NCI-H2107 treated with DMSO at 0.1 percent for 48 hours (cell line): ENCODE measurements around the gene ARHGEF33.

Experiments
- DNase-seq: peaks from one replicate; lab custom pipeline; 2025; ENCODE audit not compliant: unreplicated experiment; lab: John Stamatoyannopoulos, UW

The ARHGEF33 gene

GRCh38 chr2:38889575-38889974 is at the start of gene ARHGEF33:
Gene ARHGEF33, plus strand, starts transcription at chr2:38889875. Its CDS starts 29,573 bp downstream, at chr2:38919448.
- no peak for DNase-seq

GRCh38 chr2:38850045-38850444 is 39.6 kb upstream of the ARHGEF33 start:
- DNase-seq: no peak

- DNase-seq: no peak
These were observed 33.5 kb upstream of the ARHGEF33 start for GRCh38 chr2:38856165-38856564.

- DNase-seq: no peak
These were observed 27.2 kb upstream of the ARHGEF33 start for GRCh38 chr2:38862476-38862875.

GRCh38 chr2:38863061-38863695 is 26.5 kb upstream of the ARHGEF33 start:
- no peak for DNase-seq

- DNase-seq: no peak
These were observed 22.8 kb upstream of the ARHGEF33 start for GRCh38 chr2:38866773-38867443.

GRCh38 chr2:38871432-38871831 is 18.2 kb upstream of the ARHGEF33 start:
- no peak for DNase-seq

- DNase-seq: no peak
These were observed 15.9 kb upstream of the ARHGEF33 start for GRCh38 chr2:38873763-38874162.

GRCh38 chr2:38875227-38875575 is 14.5 kb upstream of the ARHGEF33 start:
- DNase-seq: no peak

- DNase-seq: peak; percentile 42
These were observed 13.9 kb upstream of the ARHGEF33 start, which contains the start of the genes DHX57 and MORN2 for GRCh38 chr2:38875576-38876367. Gene DHX57, minus strand, starts transcription at chr2:38875934. Its CDS starts 7,529 bp downstream, at chr2:38868405. Gene MORN2, plus strand, starts transcription at chr2:38875976.

GRCh38 chr2:38876407-38876806 is 13.3 kb upstream of the ARHGEF33 start:
- no peak for DNase-seq

GRCh38 chr2:38886063-38886462 is 3.6 kb upstream of the ARHGEF33 start:
- no peak for DNase-seq

GRCh38 chr2:38887347-38887746 is 2.3 kb upstream of the ARHGEF33 start:
- no peak for DNase-seq

GRCh38 chr2:38887902-38888554 is 1.6 kb upstream of the ARHGEF33 start:
- DNase-seq: no peak

GRCh38 chr2:38889045-38889444 is 630 bp upstream of the ARHGEF33 start:
- DNase-seq: no peak

- no peak for DNase-seq
These were observed 3.1 kb downstream of the ARHGEF33 start for GRCh38 chr2:38892819-38893218.

GRCh38 chr2:38898256-38898655 is 8.6 kb downstream of the ARHGEF33 start:
- no peak for DNase-seq

GRCh38 chr2:38900726-38901125 is 11.1 kb downstream of the ARHGEF33 start:
- DNase-seq: no peak

- DNase-seq: no peak
These were observed 15.6 kb downstream of the ARHGEF33 start for GRCh38 chr2:38905251-38905650.

GRCh38 chr2:38907242-38907641 is 17.6 kb downstream of the ARHGEF33 start:
- no peak for DNase-seq
